Measurements from ENCODE around the gene IL1RAPL2. TPM values are rescaled to one million over a fixed set of nuclear protein-coding genes. Genes with fewer than 3 reads are reported as not detected.

The IL1RAPL2 gene
- total RNA-seq, 2 donors from 2014 or later = not detected

DNA sequence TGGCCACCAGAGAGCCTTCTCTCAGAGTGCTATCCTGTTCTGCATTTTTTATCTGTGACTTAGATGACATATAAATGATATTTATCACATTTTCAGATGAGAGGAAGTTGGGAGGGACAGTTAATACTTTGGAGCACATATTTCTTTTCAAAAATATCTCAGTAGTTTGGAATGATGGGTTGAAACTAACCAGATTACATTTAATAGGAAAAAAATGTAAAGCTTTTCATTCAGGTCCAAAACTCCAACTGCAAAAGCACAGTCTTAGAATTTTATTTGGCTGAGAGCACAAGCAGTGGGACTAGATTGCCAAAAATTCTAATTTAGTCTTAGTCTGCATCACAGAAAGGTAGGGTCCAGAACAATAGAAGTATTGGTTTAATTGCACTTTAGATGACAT lies 902.7 kb downstream of the IL1RAPL2 start:
- Histone ChIP-seq H3K27me3 (no peaks in the 10 kb centered on the region), H3K4me1 (no peaks in the 10 kb centered on the region), H3K36me3 (no peaks in the 10 kb centered on the region), H3K4me3 (no peak overlapping the region), H3K27ac (no peak overlapping the region), H3K9me3 (no peaks in the 10 kb centered on the region)
- TF ChIP-seq, protein P1, sequence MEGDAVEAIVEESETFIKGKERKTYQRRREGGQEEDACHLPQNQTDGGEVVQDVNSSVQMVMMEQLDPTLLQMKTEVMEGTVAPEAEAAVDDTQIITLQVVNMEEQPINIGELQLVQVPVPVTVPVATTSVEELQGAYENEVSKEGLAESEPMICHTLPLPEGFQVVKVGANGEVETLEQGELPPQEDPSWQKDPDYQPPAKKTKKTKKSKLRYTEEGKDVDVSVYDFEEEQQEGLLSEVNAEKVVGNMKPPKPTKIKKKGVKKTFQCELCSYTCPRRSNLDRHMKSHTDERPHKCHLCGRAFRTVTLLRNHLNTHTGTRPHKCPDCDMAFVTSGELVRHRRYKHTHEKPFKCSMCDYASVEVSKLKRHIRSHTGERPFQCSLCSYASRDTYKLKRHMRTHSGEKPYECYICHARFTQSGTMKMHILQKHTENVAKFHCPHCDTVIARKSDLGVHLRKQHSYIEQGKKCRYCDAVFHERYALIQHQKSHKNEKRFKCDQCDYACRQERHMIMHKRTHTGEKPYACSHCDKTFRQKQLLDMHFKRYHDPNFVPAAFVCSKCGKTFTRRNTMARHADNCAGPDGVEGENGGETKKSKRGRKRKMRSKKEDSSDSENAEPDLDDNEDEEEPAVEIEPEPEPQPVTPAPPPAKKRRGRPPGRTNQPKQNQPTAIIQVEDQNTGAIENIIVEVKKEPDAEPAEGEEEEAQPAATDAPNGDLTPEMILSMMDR (IDR thresholded peaks at IDR 0.05) = no peak
- no peak for DNase-seq (ENCODE audit: low spot score)

DNA sequence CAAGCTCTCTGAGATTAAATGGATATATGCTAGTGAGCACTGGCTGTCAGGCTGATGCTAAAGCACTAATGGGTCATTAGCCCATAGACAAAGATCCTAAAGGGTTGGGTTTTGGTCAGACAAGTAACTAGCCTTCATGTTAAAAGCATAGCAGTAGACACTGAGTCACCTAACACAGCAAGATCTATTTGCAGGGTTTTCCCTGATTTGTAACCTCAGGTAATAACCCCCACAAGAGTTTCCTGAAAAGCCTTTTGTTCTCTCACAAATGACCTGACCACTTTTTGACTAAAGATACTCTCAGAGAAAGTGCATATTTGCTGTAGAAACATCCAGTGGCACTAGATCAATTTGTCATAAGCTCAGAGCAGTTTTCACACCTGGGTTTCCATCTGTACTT lies 905.6 kb downstream of the IL1RAPL2 start:
- Histone ChIP-seq H3K27ac (no peak overlapping the region), H3K9me3 (no peaks in the 10 kb centered on the region), H3K4me3 (no peak overlapping the region), H3K4me1 (no peaks in the 10 kb centered on the region), H3K36me3 (no peaks in the 10 kb centered on the region), H3K27me3 (no peaks in the 10 kb centered on the region)
- TF ChIP-seq, protein P1 (IDR thresholded peaks at IDR 0.05) = no peak
- no peak for DNase-seq (ENCODE audit: low spot score)

DNA sequence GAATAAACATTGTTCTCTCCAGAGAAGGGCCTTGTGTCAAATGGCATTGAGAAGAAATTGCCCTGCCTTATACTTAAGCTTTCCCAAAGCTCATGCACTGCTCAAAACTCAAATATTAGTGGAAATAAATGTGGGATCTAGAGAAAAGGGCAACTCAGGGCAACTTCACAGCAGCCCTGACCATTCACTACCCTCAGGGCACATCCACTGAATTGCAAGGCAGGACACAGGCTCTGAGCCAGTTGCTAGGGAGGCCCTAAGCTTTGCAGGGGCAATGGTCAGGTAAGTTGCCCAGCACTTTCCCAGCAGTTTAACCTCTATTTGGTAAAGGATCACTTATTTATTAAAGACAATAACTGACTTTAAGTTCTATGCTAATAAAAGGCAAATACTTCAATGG lies 909.8 kb downstream of the IL1RAPL2 start:
- no peaks in the 10 kb centered on the region for H3K9me3 ChIP-seq
- no peaks in the 10 kb centered on the region for H3K27me3 ChIP-seq
- H3K27ac ChIP-seq = no peak overlapping the region
- TF ChIP-seq, protein P1 (IDR thresholded peaks at IDR 0.05) = no peak
- H3K4me1 ChIP-seq = no peaks in the 10 kb centered on the region
- H3K4me3 ChIP-seq = no peak overlapping the region
- H3K36me3 ChIP-seq = no peaks in the 10 kb centered on the region
- no peak for DNase-seq (ENCODE audit: low spot score)

DNA sequence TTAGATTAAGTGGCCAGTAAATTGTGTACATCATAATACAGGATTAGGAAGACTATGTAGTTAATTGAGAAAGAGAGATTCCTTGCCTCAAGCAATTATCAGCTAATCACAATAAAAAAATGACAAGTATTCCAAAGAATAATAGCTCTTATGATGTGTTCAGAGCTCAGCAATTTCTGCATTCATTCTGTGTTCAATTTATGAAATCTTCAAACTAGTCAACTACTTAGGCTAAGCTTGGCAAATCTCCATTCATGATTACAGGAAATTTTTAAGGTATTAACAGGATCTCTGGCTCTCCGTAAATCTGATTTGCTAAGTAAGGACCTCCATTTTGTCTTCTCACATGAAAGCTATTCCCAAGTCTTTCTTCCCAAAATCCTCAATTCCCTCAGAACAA lies 911.4 kb downstream of the IL1RAPL2 start:
- Histone ChIP-seq H3K4me3 (no peak overlapping the region), H3K27ac (no peak overlapping the region), H3K27me3 (no peaks in the 10 kb centered on the region), H3K4me1 (no peaks in the 10 kb centered on the region), H3K9me3 (no peaks in the 10 kb centered on the region), H3K36me3 (no peaks in the 10 kb centered on the region)
- TF ChIP-seq, protein P1 (IDR thresholded peaks at IDR 0.05) = no peak
- no peak for DNase-seq (ENCODE audit: low spot score)

DNA sequence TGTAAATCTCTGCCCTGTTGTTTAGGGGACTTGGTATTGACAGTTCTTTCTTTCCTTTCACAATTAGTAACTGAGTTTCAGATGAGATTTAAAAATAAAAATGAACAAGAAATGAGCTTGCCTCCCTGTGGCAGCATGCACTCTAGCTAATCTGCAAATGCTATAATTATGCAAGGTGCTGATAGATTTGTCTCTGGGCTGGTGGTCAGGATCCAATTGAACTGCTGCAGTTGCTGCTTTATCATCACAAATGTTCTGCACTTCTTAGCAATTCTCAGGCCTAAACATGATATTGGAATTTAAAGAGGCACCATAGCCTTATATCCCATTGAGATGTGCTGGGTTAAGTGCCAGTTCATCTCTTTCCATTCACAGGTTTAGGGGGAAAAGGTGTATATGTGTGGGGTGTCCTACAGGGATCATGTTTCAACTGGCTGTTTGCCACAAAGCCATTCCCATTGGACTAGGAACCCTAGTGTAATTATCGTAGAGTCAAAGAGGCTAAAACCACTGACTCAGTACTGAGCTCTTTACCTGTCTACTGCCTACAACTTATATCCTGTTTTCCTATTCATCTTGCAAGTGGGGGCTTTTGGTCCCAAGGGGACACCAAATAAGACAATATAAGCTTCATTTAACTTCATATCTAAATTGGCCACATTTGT lies 914.8 kb downstream of the IL1RAPL2 start:
- Histone ChIP-seq H3K4me1 (no peaks in the 10 kb centered on the region), H3K9me3 (no peaks in the 10 kb centered on the region), H3K27me3 (no peaks in the 10 kb centered on the region), H3K27ac (peak overlapping the region in 1 of 2 donors; percentile 61), H3K4me3 (no peak overlapping the region), H3K36me3 (no peaks in the 10 kb centered on the region)
- TF ChIP-seq, protein P1 (IDR thresholded peaks at IDR 0.05) = no peak
- no peak for DNase-seq (ENCODE audit: low spot score)

DNA sequence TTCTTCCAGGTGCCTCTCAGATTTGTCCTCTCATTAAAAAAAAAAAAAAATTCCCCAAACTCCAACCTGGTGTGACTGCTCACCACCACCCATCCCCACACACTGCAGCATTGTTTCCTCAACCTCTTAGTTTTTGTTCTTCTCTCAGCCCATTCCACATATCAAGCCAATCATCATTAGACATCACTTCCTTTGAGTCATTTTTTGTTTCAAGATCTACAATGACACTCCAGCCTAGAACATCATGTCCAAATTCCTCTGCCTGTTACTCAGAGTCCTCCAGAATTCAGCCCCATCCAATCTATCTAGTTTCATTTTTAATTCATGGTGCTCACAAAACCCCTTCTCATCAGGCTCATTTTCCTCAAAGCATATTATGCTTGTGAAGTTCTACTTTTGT lies 917.0 kb downstream of the IL1RAPL2 start:
- TF ChIP-seq, protein P1 (IDR thresholded peaks at IDR 0.05) = no peak
- no peak overlapping the region for H3K4me3 ChIP-seq
- no peaks in the 10 kb centered on the region for H3K36me3 ChIP-seq
- H3K9me3 ChIP-seq = no peaks in the 10 kb centered on the region
- H3K4me1 ChIP-seq = no peaks in the 10 kb centered on the region
- DNase-seq (ENCODE audit: low spot score) = no peak
- H3K27me3 ChIP-seq = no peaks in the 10 kb centered on the region
- H3K27ac ChIP-seq = no peak overlapping the region

Data from right atrium auricular region (tissue), 2 donors.